GM11168 (cell line): ENCODE data around the gene TMEM115.

Source experiments
- in situ Hi-C: fragments of 300-500 bp; cut with MboI; formaldehyde crosslinking; loops from one replicate; pipeline ENCODE4 v1.12.0; 2022; ENCODE audit warnings: low sequenced_read_pairs; ENCODE audit not compliant: unreplicated experiment

The TMEM115 gene

DNA sequence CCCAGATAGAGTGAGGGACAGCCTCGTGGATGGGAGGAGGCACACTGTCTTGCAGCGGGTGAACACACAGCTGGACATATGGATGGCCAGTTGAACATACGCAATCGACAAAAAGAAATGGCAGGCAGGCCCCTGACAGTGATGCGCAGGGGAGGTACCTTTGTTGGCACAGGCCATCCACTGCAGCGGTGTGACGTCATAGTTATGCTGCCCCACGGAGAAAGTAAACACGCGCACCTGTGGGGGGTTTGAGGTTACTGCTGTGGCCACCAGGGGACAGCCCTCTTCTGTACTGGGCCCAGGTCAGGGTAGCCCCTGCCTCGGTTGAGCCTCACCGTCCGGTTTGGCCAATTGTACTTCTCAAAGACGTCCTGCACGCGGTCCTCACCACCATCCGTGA is 19.4 kb upstream of the TMEM115 start:
- in situ Hi-C loops, result no loop called here

DNA sequence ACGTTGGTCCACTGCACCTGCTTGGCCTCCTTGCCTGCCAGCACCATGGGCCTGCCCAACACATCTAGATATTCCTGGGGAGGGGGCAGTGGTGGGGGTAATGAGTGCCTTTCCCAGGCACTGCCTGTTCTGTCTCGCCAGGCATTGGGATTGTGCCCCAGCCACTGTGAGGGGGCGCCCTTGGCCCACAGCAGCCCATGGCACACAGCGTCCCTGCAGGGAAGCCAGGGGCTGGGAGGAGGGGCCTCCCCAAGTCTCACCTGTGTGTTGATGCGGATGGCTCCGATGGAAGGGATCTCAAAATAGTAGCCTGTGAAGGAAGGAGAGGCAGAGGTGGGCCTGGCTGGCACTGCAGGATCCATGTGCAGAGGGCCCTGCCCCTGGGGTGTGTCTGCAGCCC is 18.7 kb upstream of the TMEM115 start:
- in situ Hi-C loops, result no loop called here

- in situ Hi-C loops, result no loop called here
Measured at GRCh38 chr3:50375258-50375931, 16.1 kb upstream of the TMEM115 start.

GRCh38 chr3:50374363-50375257 is 15.3 kb upstream of the TMEM115 start:
- in situ Hi-C loops, result no loop called here

DNA sequence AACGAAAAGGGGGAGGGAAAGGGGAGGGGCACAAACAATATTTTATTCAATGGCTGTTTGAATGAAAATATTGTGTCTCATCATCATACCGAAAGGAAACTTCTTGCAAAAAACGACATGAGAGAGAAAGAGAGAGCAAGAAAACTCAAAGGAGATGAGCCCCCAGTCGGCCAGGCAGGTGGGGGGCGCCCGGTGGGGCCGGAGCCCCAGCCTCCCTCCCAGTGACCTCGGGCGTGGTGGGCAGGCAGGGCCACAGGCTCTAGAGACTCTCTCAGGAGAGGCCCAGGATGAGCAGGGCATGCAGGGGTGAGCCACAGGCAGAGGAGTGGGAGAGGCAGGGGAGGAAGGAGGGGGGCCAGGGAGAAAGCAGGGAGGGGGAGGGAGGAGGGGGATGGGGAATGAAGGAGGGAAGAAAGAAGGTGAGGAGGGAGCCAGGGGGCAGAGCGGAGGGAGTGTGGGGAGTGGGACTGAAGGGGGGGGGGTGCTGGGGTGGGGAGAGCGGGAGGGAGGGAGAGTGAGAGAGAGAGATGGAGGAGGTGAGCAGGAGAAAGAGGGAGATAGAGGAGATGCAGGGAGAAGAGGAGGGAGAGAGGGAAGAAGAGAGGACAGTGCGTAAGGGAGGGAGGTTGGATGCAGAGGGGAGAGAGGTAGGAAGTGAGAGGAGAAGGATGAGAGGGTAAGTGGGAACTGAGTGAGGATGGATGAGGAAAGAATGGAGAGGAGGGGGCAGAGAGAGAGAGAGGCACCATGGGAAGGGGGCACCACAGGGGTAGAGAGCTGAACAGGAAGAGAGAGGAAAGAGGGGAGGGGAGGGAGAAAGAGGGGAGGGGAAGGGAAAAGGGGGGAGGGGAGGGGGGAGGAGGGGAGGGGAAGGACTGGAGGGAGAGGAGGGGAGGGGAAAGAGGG is 14.1 kb upstream of the TMEM115 start:
- in situ Hi-C loops, result no loop called here

GRCh38 chr3:50372349-50372748 is 13.0 kb upstream of the TMEM115 start:
- in situ Hi-C loops, result no loop called here

GRCh38 chr3:50371133-50371685 is 11.9 kb upstream of the TMEM115 start:
- in situ Hi-C loops, result no loop called here

GRCh38 chr3:50370594-50370993 is 11.3 kb upstream of the TMEM115 start:
- in situ Hi-C loops, result no loop called here

DNA sequence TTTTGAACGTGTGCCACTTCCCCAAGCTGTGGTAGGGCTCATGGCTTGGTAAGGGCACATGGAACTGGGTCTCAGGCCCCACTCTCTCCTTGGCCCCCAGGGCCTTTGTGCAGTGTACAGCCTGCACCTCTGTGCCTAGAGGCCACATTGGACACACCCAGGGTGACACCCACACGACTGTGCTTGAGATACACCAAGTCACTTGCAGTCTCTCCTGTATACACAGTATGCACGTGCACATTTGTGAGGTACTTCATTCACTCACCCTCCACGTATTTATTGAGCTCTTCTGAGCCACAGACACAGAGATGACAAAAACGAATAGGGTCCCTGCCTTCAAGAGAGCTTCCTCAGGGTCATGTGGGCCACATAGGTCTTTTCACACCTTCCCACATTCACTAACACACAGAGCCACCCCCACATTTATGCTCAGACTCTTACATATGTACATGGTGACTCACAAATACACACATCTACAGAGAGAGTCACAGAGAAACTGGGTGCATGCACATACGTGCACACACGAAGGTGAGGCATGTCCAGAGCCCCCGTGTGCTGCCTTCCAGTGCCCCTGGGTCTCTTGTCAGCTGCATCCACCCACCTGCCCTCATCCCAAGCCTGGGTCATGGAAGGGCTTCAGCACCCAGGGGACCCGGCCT is 9.8 kb upstream of the TMEM115 start:
- in situ Hi-C loops, result no loop called here

DNA sequence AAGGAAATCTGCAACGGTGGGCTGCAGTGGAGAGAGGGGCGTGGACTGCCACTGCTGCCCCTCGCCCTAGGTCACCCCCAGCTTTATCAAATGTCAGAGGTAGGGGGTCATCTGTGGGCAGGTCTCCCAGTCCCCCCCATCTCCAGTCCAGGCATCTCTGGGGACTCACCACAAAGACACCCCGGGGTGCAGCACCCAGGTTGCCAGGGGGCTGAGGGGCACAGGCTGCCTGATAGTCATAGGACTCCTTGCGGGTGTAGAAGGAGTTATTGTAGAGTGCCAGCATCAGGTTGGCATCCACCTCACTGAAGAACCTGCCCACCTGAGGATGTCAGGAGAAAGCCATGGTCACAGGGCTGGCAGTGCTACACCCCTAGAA is 6.5 kb upstream of the TMEM115 start:
- in situ Hi-C loops, result no loop called here

DNA sequence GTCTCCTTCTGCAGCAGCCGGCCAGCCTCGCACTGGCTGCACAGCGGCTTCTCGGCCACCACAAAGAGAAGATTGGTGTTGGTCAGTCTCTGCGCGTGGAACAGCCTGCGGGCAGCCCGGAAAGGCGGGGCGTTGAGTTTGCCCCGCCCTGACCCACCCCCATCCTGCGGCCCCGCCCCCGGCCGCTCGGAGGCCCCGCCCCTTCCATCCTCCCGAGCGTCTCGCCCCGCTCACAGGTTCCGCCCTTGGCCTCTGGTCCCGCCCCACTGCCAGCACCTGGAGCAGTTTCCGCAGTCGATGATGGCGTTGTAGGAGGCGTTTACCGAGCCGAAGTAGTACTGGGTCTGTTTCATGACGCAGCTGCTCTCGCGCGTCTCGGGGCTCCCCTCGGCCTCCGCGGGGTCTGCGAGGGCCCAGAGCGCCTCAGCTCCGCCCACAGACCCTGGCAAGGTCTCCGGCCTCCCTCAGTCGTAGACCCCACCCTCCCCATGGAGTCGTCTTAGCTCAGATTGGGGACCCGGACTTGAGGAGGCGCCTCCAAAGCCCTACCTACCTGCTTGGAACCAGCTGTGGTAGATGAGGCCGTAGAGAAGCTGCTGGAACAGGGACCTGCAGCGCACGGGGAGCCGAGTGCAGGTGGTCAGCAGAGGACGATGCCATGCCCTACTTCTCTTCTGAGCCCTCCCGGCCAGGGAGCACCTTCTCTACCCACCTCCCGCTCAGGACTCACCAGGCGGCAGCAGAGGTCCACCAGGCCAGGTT is 5.9 kb upstream of the TMEM115 start:
- in situ Hi-C loops, result no loop called here

DNA sequence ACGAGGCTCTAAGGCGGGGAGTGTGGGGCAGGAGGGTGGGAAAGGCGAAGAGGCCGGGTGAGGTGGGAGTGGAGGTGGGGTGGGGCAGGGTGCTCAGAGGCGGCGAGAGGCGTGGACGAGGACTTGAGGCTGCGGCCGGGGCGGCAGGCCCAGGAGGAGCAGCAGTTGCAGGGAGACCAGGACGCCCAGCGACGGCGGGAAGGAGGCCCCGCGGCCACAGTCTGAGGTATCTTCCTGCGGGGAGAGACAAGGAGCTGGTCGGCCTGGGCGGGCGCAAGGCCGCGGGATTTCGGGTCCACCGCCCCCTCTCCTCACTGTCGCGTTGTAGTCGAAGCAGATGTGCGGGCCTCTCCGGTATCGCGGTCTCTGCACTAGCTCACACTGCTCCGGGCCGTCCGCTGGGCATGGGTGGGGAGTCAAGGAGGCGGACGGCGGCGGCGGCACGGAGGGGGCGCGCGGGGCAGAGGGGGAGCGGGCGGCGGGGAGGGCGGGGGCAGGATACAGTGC is 5.3 kb upstream of the TMEM115 start:
- in situ Hi-C loops, result no loop called here

DNA sequence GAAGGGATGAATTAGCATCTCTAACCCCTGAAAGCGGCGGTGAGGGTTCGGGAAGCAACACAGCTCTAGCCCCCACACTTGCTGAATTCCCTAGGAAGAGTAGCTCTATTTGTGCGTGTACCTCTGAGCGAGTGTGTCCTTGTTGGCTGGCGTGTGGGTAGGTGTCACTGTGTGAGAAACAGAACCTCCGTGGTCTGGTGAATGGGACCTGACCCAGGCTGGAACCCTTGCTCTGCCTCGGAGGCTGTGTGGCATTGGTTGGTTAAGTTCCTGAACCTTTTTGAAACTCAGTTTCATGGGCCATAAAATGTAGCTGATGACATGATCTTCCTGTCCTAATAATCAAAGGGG is 414 bp upstream of the TMEM115 start:
- in situ Hi-C loops, result no loop called here

DNA sequence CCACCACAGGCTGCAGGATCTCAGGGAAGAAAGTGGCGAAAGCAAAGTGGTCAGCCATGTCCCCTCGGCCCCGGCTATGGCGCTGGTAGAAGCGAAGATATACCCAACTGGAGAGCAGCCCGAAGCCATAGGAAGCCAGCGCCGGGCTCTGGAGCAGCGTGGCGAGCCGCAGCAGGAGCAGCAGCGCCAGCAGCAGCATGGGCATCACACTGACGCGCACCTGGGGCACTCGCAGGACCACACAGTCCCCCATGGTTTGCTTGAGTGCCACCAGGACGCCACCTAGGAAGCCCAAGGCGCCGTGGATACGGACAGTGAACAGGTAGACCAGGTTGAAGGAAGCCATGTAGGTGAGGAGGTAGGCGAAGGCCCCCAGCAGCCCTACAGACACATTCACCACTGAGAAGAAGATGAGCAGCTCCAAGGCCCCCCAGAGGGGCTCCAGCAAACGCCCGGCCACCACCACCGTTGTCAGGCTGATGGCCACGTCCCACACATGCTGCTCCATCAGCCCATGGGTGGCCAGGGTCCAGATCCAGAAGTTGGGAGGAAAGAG is 888 bp downstream of the TMEM115 start:
- in situ Hi-C loops, result no loop called here

DNA sequence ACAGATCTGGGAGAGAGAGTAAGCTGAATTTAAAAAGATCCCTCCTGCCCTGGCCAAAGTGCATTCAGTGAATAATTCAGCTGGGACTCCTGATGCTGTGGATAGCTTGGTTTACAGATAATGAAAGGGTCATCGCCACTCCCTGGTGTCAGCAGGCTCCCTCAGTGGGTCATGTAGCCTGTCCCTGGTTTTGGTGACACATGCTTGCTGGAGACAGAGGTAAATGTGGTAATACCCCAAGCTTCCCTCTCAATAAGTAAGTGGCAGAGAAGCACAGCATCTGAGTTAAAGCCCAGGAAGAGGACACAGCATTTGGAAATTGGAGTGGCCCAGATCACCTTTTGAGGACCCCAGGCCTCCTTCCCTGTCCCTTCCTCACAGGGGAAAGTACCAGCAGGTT is 1.8 kb downstream of the TMEM115 start:
- in situ Hi-C loops, result no loop called here

DNA sequence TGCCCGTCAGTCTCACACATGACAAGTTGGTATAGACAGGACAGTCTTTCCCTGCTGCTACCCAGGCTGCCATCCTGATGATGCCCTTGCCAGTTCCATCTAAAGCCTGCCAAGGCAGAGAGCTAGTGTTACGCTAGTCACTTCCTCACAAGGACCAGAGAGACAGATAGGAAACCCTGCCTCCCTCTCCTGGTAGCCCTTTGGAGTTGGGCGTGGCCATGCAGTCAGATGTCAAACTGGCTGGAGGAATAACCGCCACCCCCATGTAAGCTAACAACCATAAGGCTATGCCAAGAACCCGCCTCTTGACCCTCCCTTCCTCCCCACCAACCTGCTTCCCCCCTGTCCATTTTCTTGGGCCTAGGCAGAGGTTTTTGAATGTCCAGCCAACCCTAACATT is 2.8 kb downstream of the TMEM115 start:
- in situ Hi-C loops, result no loop called here

GRCh38 chr3:50355829-50356552 is 3.3 kb downstream of the TMEM115 start:
- in situ Hi-C loops, result no loop called here

DNA sequence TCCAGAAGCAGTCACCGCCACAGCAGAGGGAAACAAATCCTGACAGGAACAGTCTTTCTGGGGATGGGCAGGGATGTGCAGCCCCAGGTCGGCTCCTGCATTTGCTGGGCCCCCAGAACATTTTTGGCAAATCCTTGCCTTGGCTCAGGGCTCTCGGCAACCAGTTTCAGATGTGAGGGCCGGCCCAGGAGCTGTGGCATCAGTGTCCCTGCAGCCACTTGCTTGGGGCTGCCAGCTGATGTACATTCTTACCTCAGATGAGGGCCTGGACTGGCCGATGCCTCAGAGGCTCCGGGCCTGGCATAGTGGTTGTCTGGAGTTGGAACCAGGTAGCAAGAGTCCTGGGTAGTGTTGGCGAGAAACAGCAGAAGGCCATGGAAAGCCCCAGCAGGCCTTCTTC is 4.5 kb downstream of the TMEM115 start:
- in situ Hi-C loops, result no loop called here
